Measurements from ENCODE around the gene RXFP2.

RXFP2 gene

GRCh38 chr13:31755803-31756212 is 16.5 kb downstream of the RXFP2 start:
- DNase-seq (ENCODE audit: low read depth, low spot score), result no peak
- H3K36me3 ChIP-seq (ENCODE audit: insufficient read depth, low read length), result no peaks in the 10 kb centered on the region
- no peak overlapping the region for H3K9ac ChIP-seq (ENCODE audit: insufficient read length)
- no peak overlapping the region for H3K27ac ChIP-seq
- TF ChIP-seq EZH2 (IDR thresholded peaks at IDR 0.05) (no peak), FOXP2 (optimal IDR thresholded peaks at IDR 0.05; ENCODE audit: control extremely low read depth, extremely low read length, insufficient read depth) (no peak), POLR2AphosphoS5 (IDR thresholded peaks at IDR 0.05; ENCODE audit: borderline replicate concordance, low read depth, low read length) (no peak)
- H3K4me3 ChIP-seq, result no peak overlapping the region
- no peaks in the 10 kb centered on the region for H3K9me3 ChIP-seq (ENCODE audit: low read depth, low read length)

GRCh38 chr13:31756346-31756745 is 17.0 kb downstream of the RXFP2 start:
- Histone ChIP-seq H3K36me3 (ENCODE audit: insufficient read depth, low read length) (no peaks in the 10 kb centered on the region), H3K9me3 (ENCODE audit: low read depth, low read length) (no peaks in the 10 kb centered on the region), H3K4me3 (no peak overlapping the region), H3K27ac (no peak overlapping the region), H3K9ac (ENCODE audit: insufficient read length) (no peak overlapping the region)
- TF ChIP-seq FOXP2 (optimal IDR thresholded peaks at IDR 0.05; ENCODE audit: control extremely low read depth, extremely low read length, insufficient read depth), result no peak
- TF ChIP-seq EZH2 (IDR thresholded peaks at IDR 0.05), result no peak
- no peak for TF ChIP-seq POLR2AphosphoS5 (IDR thresholded peaks at IDR 0.05; ENCODE audit: borderline replicate concordance, low read depth, low read length)
- DNase-seq (ENCODE audit: low read depth, low spot score), result no peak

- no peak for DNase-seq (ENCODE audit: low read depth, low spot score)
- no peak overlapping the region for H3K27ac ChIP-seq
- H3K4me3 ChIP-seq, result no peak overlapping the region
- no peak overlapping the region for H3K9ac ChIP-seq (ENCODE audit: insufficient read length)
- H3K36me3 ChIP-seq (ENCODE audit: insufficient read depth, low read length), result no peaks in the 10 kb centered on the region
- H3K9me3 ChIP-seq (ENCODE audit: low read depth, low read length), result no peaks in the 10 kb centered on the region
- TF ChIP-seq POLR2AphosphoS5 (IDR thresholded peaks at IDR 0.05; ENCODE audit: borderline replicate concordance, low read depth, low read length) (no peak), FOXP2 (optimal IDR thresholded peaks at IDR 0.05; ENCODE audit: control extremely low read depth, extremely low read length, insufficient read depth) (no peak), EZH2 (IDR thresholded peaks at IDR 0.05) (no peak)
These were observed 22.6 kb downstream of the RXFP2 start for GRCh38 chr13:31761951-31762350.

- H3K9ac ChIP-seq (ENCODE audit: insufficient read length), result no peak overlapping the region
- TF ChIP-seq POLR2AphosphoS5 (IDR thresholded peaks at IDR 0.05; ENCODE audit: borderline replicate concordance, low read depth, low read length) (no peak), FOXP2 (optimal IDR thresholded peaks at IDR 0.05; ENCODE audit: control extremely low read depth, extremely low read length, insufficient read depth) (no peak), EZH2 (IDR thresholded peaks at IDR 0.05) (no peak)
- H3K27ac ChIP-seq, result no peak overlapping the region
- no peaks in the 10 kb centered on the region for H3K9me3 ChIP-seq (ENCODE audit: low read depth, low read length)
- DNase-seq (ENCODE audit: low read depth, low spot score), result no peak
- H3K4me3 ChIP-seq, result no peak overlapping the region
- no peaks in the 10 kb centered on the region for H3K36me3 ChIP-seq (ENCODE audit: insufficient read depth, low read length)
These were observed 25.2 kb downstream of the RXFP2 start for GRCh38 chr13:31764556-31764955.

- Histone ChIP-seq H3K4me3 (no peak overlapping the region), H3K9me3 (ENCODE audit: low read depth, low read length) (no peaks in the 10 kb centered on the region), H3K36me3 (ENCODE audit: insufficient read depth, low read length) (no peaks in the 10 kb centered on the region), H3K9ac (ENCODE audit: insufficient read length) (no peak overlapping the region), H3K27ac (no peak overlapping the region)
- no peak for TF ChIP-seq POLR2AphosphoS5 (IDR thresholded peaks at IDR 0.05; ENCODE audit: borderline replicate concordance, low read depth, low read length)
- no peak for TF ChIP-seq EZH2 (IDR thresholded peaks at IDR 0.05)
- TF ChIP-seq FOXP2 (optimal IDR thresholded peaks at IDR 0.05; ENCODE audit: control extremely low read depth, extremely low read length, insufficient read depth), result no peak
- no peak for DNase-seq (ENCODE audit: low read depth, low spot score)
These were observed 25.9 kb downstream of the RXFP2 start for GRCh38 chr13:31765138-31765785.

- H3K36me3 ChIP-seq (ENCODE audit: insufficient read depth, low read length), result no peaks in the 10 kb centered on the region
- H3K9me3 ChIP-seq (ENCODE audit: low read depth, low read length), result no peaks in the 10 kb centered on the region
- no peak overlapping the region for H3K27ac ChIP-seq
- H3K4me3 ChIP-seq, result no peak overlapping the region
- TF ChIP-seq EZH2 (IDR thresholded peaks at IDR 0.05), result no peak
- no peak for TF ChIP-seq POLR2AphosphoS5 (IDR thresholded peaks at IDR 0.05; ENCODE audit: borderline replicate concordance, low read depth, low read length)
- TF ChIP-seq FOXP2 (optimal IDR thresholded peaks at IDR 0.05; ENCODE audit: control extremely low read depth, extremely low read length, insufficient read depth), result no peak
- DNase-seq (ENCODE audit: low read depth, low spot score), result no peak
- no peak overlapping the region for H3K9ac ChIP-seq (ENCODE audit: insufficient read length)
These were observed 28.0 kb downstream of the RXFP2 start for GRCh38 chr13:31767175-31767900.

- Histone ChIP-seq H3K9me3 (ENCODE audit: low read depth, low read length) (no peaks in the 10 kb centered on the region), H3K4me3 (no peak overlapping the region), H3K27ac (no peak overlapping the region), H3K9ac (ENCODE audit: insufficient read length) (no peak overlapping the region), H3K36me3 (ENCODE audit: insufficient read depth, low read length) (no peaks in the 10 kb centered on the region)
- DNase-seq (ENCODE audit: low read depth, low spot score), result no peak
- TF ChIP-seq EZH2 (IDR thresholded peaks at IDR 0.05), result no peak
- TF ChIP-seq POLR2AphosphoS5 (IDR thresholded peaks at IDR 0.05; ENCODE audit: borderline replicate concordance, low read depth, low read length), result no peak
- no peak for TF ChIP-seq FOXP2 (optimal IDR thresholded peaks at IDR 0.05; ENCODE audit: control extremely low read depth, extremely low read length, insufficient read depth)
These were observed 29.0 kb downstream of the RXFP2 start for GRCh38 chr13:31768351-31768750.

GRCh38 chr13:31769575-31769974 is 30.2 kb downstream of the RXFP2 start:
- no peaks in the 10 kb centered on the region for H3K9me3 ChIP-seq (ENCODE audit: low read depth, low read length)
- H3K27ac ChIP-seq, result no peak overlapping the region
- DNase-seq (ENCODE audit: low read depth, low spot score), result no peak
- H3K9ac ChIP-seq (ENCODE audit: insufficient read length), result no peak overlapping the region
- TF ChIP-seq EZH2 (IDR thresholded peaks at IDR 0.05), result no peak
- TF ChIP-seq FOXP2 (optimal IDR thresholded peaks at IDR 0.05; ENCODE audit: control extremely low read depth, extremely low read length, insufficient read depth), result no peak
- no peak for TF ChIP-seq POLR2AphosphoS5 (IDR thresholded peaks at IDR 0.05; ENCODE audit: borderline replicate concordance, low read depth, low read length)
- H3K36me3 ChIP-seq (ENCODE audit: insufficient read depth, low read length), result no peaks in the 10 kb centered on the region
- no peak overlapping the region for H3K4me3 ChIP-seq
